ENCODE data around the gene COX4I1. TPM values are rescaled to one million over a fixed set of nuclear protein-coding genes. Genes with fewer than 3 reads are reported as not detected.

COX4I1 gene
- total and polyA plus RNA-seq, 7 donors: 627 to 1,800 (median 1,031) TPM

DNA sequence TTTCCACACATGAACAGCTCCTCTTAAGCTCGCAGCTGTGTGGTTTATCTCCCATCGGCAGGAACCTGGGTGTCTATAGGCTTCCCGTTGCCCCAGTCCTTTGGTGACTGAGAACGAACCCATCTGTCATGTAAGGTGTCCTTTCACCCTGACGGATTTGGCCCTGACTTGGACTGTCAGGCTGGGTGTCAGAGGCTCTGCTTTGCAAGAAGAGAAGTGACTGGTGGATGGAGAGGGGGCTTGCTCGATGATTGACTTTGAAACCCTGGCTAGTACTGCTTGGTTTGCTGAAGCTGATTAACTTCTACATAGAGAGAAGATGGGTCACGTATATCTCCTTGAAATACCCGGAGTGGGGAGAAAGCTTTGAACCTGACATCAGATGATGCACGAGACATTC is 42.9 kb downstream of the COX4I1 start:
- WGBS, 3 donors: 82 to 90% (median 86%) methylated on average over 9 of the region's 9 CpGs
- H3K36me3 ChIP-seq (ENCODE audit: insufficient read depth in 1 of 2, low read depth in 1 of 2): no peaks in the 10 kb centered on the region
- DNase-seq (no peak), ATAC-seq (no peak)
- H3K9me3 ChIP-seq: no peaks in the 10 kb centered on the region
- no peaks in the 10 kb centered on the region for H3K4me1 ChIP-seq
- TF ChIP-seq, protein P1, sequence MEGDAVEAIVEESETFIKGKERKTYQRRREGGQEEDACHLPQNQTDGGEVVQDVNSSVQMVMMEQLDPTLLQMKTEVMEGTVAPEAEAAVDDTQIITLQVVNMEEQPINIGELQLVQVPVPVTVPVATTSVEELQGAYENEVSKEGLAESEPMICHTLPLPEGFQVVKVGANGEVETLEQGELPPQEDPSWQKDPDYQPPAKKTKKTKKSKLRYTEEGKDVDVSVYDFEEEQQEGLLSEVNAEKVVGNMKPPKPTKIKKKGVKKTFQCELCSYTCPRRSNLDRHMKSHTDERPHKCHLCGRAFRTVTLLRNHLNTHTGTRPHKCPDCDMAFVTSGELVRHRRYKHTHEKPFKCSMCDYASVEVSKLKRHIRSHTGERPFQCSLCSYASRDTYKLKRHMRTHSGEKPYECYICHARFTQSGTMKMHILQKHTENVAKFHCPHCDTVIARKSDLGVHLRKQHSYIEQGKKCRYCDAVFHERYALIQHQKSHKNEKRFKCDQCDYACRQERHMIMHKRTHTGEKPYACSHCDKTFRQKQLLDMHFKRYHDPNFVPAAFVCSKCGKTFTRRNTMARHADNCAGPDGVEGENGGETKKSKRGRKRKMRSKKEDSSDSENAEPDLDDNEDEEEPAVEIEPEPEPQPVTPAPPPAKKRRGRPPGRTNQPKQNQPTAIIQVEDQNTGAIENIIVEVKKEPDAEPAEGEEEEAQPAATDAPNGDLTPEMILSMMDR (IDR thresholded peaks at IDR 0.05): no peak
- no peak overlapping the region for H3K27ac ChIP-seq
- H3K4me3 ChIP-seq: no peak overlapping the region
- intact Hi-C loops (cut with DNase I): no loop called here
- peaks cover 0 to 30% (median 7%) of the 10 kb centered on the region in 3 donors for H3K27me3 ChIP-seq (ENCODE audit: insufficient read depth in 3 of 3, low read length in 2 of 3)

DNA sequence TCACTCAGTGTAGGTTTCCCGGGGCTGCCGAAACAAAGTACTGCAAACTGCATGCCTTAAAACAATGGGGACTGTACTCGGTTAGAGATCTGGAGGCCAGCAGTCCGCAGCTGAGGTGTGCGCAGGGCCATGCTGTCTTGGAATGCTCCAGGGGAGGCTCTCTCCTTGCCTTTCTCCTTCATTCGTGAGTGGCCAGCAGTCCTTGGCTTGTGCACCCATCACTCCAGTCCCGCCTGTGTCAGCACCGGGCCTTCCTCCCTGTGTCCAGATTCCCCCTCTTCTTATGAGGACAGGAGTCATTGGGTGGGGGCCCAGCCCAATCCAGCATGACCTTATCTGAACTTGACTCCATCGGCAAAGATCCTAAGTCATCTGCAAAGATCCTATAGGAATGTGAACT is 43.4 kb downstream of the COX4I1 start:
- TF ChIP-seq, protein P1 (IDR thresholded peaks at IDR 0.05): no peak
- intact Hi-C loops (cut with DNase I): no loop called here
- Histone ChIP-seq H3K4me1 (no peaks in the 10 kb centered on the region), H3K4me3 (no peak overlapping the region), H3K9me3 (no peaks in the 10 kb centered on the region), H3K27ac (no peak overlapping the region), H3K27me3 (ENCODE audit: insufficient read depth in 3 of 3, low read length in 2 of 3) (peaks cover 0 to 29% (median 6%) of the 10 kb centered on the region in 3 donors), H3K36me3 (ENCODE audit: insufficient read depth in 1 of 2, low read depth in 1 of 2) (no peaks in the 10 kb centered on the region)
- 87 to 93% (median 90%) methylated on average over 9 of the region's 9 CpGs for WGBS, 3 donors
- DNase-seq (no peak), ATAC-seq (no peak)

DNA sequence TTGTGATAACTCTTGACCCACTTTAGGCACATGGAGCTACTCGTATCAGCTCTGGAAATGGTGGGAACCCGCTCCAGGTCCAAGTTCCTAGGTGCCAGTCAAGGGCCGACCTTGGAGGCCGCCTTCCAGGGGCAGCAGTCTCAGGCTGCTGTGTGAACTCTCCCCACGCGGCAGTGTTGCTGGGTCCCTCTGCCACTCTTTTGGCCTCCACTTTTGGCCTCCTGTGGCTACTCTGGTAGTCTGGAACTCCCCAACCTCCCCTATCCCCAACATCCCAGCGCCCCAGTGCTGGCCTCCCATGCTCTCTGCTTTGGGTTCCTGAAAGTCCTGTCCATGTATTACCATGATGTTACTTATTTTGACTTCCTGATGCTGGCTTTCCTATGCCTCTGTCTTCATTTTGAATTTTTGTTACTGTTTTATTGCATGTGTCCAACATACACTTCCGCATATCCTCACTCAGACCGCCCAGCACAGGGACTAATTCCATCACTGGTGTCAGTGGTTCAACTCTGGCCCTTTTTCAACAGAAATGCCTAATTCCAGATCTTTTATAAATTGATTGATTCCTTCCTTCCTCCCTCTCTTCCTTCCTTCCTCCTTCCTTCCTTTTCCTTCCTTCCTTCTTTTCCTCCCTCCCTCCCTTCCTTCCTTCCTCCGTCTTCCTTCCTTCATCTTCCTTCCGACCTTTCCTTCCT is 44.1 kb downstream of the COX4I1 start:
- Histone ChIP-seq H3K4me1 (no peaks in the 10 kb centered on the region), H3K4me3 (no peak overlapping the region), H3K27me3 (ENCODE audit: insufficient read depth in 3 of 3, low read length in 2 of 3) (peaks cover 0 to 32% (median 5%) of the 10 kb centered on the region in 3 donors), H3K27ac (no peak overlapping the region), H3K9me3 (no peaks in the 10 kb centered on the region), H3K36me3 (ENCODE audit: insufficient read depth in 1 of 2, low read depth in 1 of 2) (no peaks in the 10 kb centered on the region)
- whole genome bisulfite sequencing, 3 donors: 85 to 91% (median 86%) methylated on average over 11 of the region's 11 CpGs
- intact Hi-C loops (cut with DNase I): no loop called here
- ATAC-seq (no peak), DNase-seq (no peak)
- TF ChIP-seq, protein P1 (IDR thresholded peaks at IDR 0.05): no peak

DNA sequence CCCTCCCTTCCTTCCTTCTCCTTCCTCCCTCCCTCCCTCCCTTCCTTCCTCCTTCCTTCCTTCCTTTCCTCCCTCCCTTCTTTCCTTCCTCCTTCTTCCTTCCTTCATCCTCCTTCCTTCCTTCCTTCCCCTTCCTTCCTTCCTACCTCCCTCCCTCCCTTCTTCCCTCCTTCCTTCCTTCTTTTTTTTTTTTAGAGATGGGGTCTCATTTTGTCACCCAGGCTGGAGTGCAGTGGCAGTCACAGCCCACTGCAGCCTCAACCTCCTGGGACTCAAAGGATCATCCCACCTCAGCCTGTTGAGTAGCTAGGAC is 44.6 kb downstream of the COX4I1 start:
- Histone ChIP-seq H3K4me3 (no peak overlapping the region), H3K36me3 (ENCODE audit: insufficient read depth in 1 of 2, low read depth in 1 of 2) (no peaks in the 10 kb centered on the region), H3K27me3 (ENCODE audit: insufficient read depth in 3 of 3, low read length in 2 of 3) (peaks cover 0 to 37% (median 5%) of the 10 kb centered on the region in 3 donors), H3K9me3 (no peaks in the 10 kb centered on the region), H3K4me1 (no peaks in the 10 kb centered on the region), H3K27ac (no peak overlapping the region)
- intact Hi-C loops (cut with DNase I): no loop called here
- DNase-seq (no peak), ATAC-seq (no peak)
- TF ChIP-seq, protein P1 (IDR thresholded peaks at IDR 0.05): no peak

DNA sequence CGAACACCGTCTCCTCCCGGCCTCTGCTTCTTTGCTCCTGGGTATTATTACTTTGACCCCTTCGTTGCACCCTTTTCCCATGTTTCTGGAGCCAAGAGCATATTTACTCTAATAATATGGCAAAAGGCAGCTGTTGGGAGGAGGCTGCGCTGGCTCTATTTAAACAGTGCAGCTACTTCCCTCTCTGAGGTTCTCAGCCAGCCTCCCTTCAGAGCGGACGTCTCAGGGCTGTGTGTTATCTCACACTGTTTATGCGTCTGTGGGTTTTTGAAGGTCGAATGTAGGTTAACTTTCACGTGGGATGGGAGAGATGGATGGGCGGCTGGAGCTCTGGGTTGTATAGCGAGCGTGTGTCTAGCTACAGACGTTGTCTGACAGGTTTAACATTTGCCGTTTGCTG is 45.3 kb downstream of the COX4I1 start:
- Histone ChIP-seq H3K27me3 (ENCODE audit: insufficient read depth in 3 of 3, low read length in 2 of 3) (peaks cover 0 to 41% (median 5%) of the 10 kb centered on the region in 3 donors), H3K4me3 (no peak overlapping the region), H3K36me3 (ENCODE audit: insufficient read depth in 1 of 2, low read depth in 1 of 2) (no peaks in the 10 kb centered on the region), H3K9me3 (no peaks in the 10 kb centered on the region), H3K27ac (no peak overlapping the region), H3K4me1 (no peaks in the 10 kb centered on the region)
- TF ChIP-seq, protein P1 (IDR thresholded peaks at IDR 0.05): no peak
- no peak for ATAC-seq
- intact Hi-C loops (cut with DNase I): no loop called here
- DNase-seq: no peak
- 41 to 44% (median 42%) methylated on average over 15 of the region's 15 CpGs for WGBS, 3 donors
